ENCODE data around the gene PSMD2. TPM values are rescaled to one million over a fixed set of nuclear protein-coding genes. Genes with fewer than 3 reads are reported as not detected.

The PSMD2 gene
- total and polyA plus RNA-seq, 2 of the 8 experiments (the other 6 are each of a cell fraction or from before 2014, with no cell fraction given), result 350 to 363 TPM

DNA sequence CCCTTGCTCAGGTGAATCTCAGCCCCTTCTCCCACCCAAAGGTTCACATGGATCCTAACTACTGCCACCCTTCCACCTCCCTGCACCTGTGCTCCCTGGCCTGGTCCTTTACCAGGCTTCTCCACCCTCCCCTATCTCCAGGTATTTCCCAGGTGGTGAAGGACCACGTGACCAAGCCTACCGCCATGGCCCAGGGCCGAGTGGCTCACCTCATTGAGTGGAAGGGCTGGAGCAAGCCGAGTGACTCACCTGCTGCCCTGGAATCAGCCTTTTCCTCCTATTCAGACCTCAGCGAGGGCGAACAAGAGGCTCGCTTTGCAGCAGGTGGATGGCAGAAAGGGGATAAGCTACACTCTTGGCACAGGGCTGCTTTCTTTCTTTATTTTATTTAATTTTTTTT lies 42.9 kb downstream of the PSMD2 start:
- H3K4ac ChIP-seq (replicated peaks; ENCODE audit: insufficient read length, low read depth, low read length), result no peak overlapping the region
- H3K27ac ChIP-seq (ENCODE audit: low read depth, low read length), result no peak overlapping the region
- CTCF ChIA-PET (ENCODE audit: partially characterized antibody), result interaction anchor here (1.0 to 7.4 kb wide), 7 partner anchors 11 to 201 kb away, joined by 3 to 49 read pairs (median 4); no protein-coding TSS in a partner anchor
- no peak overlapping the region for H3K18ac ChIP-seq (ENCODE audit: extremely low read depth, low read length)
- peaks cover 0 to 16% (median 1%) of the 10 kb centered on the region in 4 experiments; a peak in 5 of 8 replicates for H3K36me3 ChIP-seq (ENCODE audit: control insufficient read depth in 2 of 4, insufficient read depth in 4 of 4, low read length in 3 of 4)
- H2BK15ac ChIP-seq (ENCODE audit: low read length), result no peak overlapping the region
- peaks cover 0 to 2% of the 10 kb centered on the region in 2 experiments; a peak in 1 of 4 replicates for H3K79me2 ChIP-seq (ENCODE audit: control insufficient read depth in 1 of 2, insufficient read depth in 2 of 2, low read length in 2 of 2)
- H2BK5ac ChIP-seq (ENCODE audit: low read depth, low read length), result no peak overlapping the region
- POLR2A ChIA-PET (ENCODE audit: partially characterized antibody), result interaction anchor here (0.5 to 2.1 kb wide), 5 partner anchors 11 to 708 kb away, joined by 3 to 7 read pairs (median 4); no protein-coding TSS in a partner anchor
- no peak overlapping the region for H3K4me3 ChIP-seq (ENCODE audit: extremely low read depth in 1 of 4, insufficient read depth in 2 of 4, low read depth in 3 of 4, low read length in 4 of 4)
- no peak overlapping the region for H4K5ac ChIP-seq (ENCODE audit: insufficient read length, low read depth, low read length)
- H3K9ac ChIP-seq (replicated peaks in 1 of 4; ENCODE audit: extremely low read depth in 1 of 4, low read depth in 3 of 4, low read length in 3 of 4), result no peak overlapping the region
- no peak overlapping the region for H3K23ac ChIP-seq (ENCODE audit: insufficient read length)
- no peak overlapping the region for H2AFZ ChIP-seq (ENCODE audit: low read length)
- H4K8ac ChIP-seq (ENCODE audit: extremely low read depth, insufficient read depth, low read length), result no peak overlapping the region
- H2AK5ac ChIP-seq (ENCODE audit: low read depth, low read length), result no peak overlapping the region
- H3K23me2 ChIP-seq (ENCODE audit: low read depth, low read length), result peaks cover 5% of the 10 kb centered on the region; the same call in 1 of the 2 replicates
- H3K27me3 ChIP-seq (replicated peaks in 1 of 4; ENCODE audit: control insufficient read depth in 3 of 4, extremely low read depth in 1 of 4, insufficient read depth in 3 of 4, low read length in 3 of 4), result no peaks in the 10 kb centered on the region
- peaks cover 13 to 28% of the 10 kb centered on the region in 2 experiments for H4K20me1 ChIP-seq (replicated peaks in 1 of 2; ENCODE audit: control insufficient read depth in 1 of 2, insufficient read depth in 2 of 2, low read length in 2 of 2)
- H3K4me1 ChIP-seq (replicated peaks in 1 of 4; ENCODE audit: control insufficient read depth in 3 of 4, insufficient read depth in 4 of 4, low read length in 3 of 4), result peaks cover 5 to 30% (median 20%) of the 10 kb centered on the region in 4 experiments
- H3K9me3 ChIP-seq (ENCODE audit: insufficient read depth in 2 of 2, low read depth in 1 of 2, low read length in 1 of 2), result no peaks in the 10 kb centered on the region
- whole genome bisulfite sequencing, 2 experiments (ENCODE audit: extremely low coverage in 1 of 2, insufficient coverage in 1 of 2, insufficient read length in 1 of 2, insufficient replicate concordance in 2 of 2, low coverage in 1 of 2, low lambda C conversion rate in 2 of 2, missing lambda C conversion rate in 1 of 2), result 83% methylated on average over 7 of the region's 7 CpGs; no CpG with 5 or more reads in 1 of the 2 experiments
- no peak overlapping the region for H2BK12ac ChIP-seq (ENCODE audit: low read depth, low read length)
- no peak overlapping the region for H2BK20ac ChIP-seq (ENCODE audit: low read length)
- H2BK120ac ChIP-seq (replicated peaks; ENCODE audit: low read depth, low read length), result no peak overlapping the region
- H4K91ac ChIP-seq (replicated peaks; ENCODE audit: insufficient read length, low read length), result no peak overlapping the region
- peaks cover 6% of the 10 kb centered on the region for H3K79me1 ChIP-seq (ENCODE audit: low read depth, low read length)
- H3K56ac ChIP-seq (replicated peaks; ENCODE audit: insufficient read length, low read depth, low read length), result no peak overlapping the region
- H3K14ac ChIP-seq (ENCODE audit: insufficient read length), result no peak overlapping the region
- TF ChIP-seq TBP (IDR thresholded peaks at IDR 0.05; ENCODE audit: low read depth, low read length), result no peak
- TF ChIP-seq BACH1 (IDR thresholded peaks at IDR 0.05; ENCODE audit: low read length), result no peak
- no peak for TF ChIP-seq CHD1 (IDR thresholded peaks at IDR 0.05; ENCODE audit: low read depth, low read length)
- TF ChIP-seq SP4 (IDR thresholded peaks at IDR 0.05; ENCODE audit: low read length), result no peak
- TF ChIP-seq JUND (IDR thresholded peaks at IDR 0.05; ENCODE audit: low read length), result no peak
- TF ChIP-seq SRF (IDR thresholded peaks at IDR 0.05; ENCODE audit: low read depth, low read length), result no peak
- TF ChIP-seq, protein P1, sequence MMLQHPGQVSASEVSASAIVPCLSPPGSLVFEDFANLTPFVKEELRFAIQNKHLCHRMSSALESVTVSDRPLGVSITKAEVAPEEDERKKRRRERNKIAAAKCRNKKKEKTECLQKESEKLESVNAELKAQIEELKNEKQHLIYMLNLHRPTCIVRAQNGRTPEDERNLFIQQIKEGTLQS (IDR thresholded peaks at IDR 0.05; ENCODE audit: insufficient read depth, low read depth, low read length), result no peak
- TF ChIP-seq SIX5 (IDR thresholded peaks at IDR 0.05; ENCODE audit: low read depth, low read length), result no peak
- TF ChIP-seq GTF2F1 (IDR thresholded peaks at IDR 0.05; ENCODE audit: borderline replicate concordance, low read depth, low read length), result no peak
- TF ChIP-seq EGR1 (IDR thresholded peaks at IDR 0.05; ENCODE audit: borderline replicate concordance, low read depth, low read length), result no peak
- TF ChIP-seq BRCA1 (IDR thresholded peaks at IDR 0.05; ENCODE audit: low read depth, low read length), result no peak
- TF ChIP-seq CEBPB (IDR thresholded peaks at IDR 0.05; ENCODE audit: low read depth, low read length), result no peak
- no peak for TF ChIP-seq CHD2 (IDR thresholded peaks at IDR 0.05; ENCODE audit: low read length)
- DNase-seq (ENCODE audit: low read depth in 1 of 2, low spot score in 2 of 2) (no peak), FAIRE-seq (no peak)
- no peak overlapping the region for H3K4me2 ChIP-seq (ENCODE audit: insufficient read depth in 1 of 2, low read depth in 2 of 2, low read length in 2 of 2)

Data from H1 (cell line).